Embryonic facial prominence (tissue), 1 donor: ENCODE data around the gene PRIM2.
"Not testable (repeated sequence)": the region's sequence is repeated elsewhere in the genome, so short reads cannot be mapped to it uniquely, and the experiment has no call there.

Experiments used
- DNase-seq: peaks from one replicate; pipeline ENCODE4 v3.0.0-alpha.2; 2016; ENCODE audit errors: extremely low spot score

Gene PRIM2

GRCh38 chr6:57308755-57309154 lies 8.7 kb upstream of the PRIM2 start:
- DNase-seq: not testable (repeated sequence)

DNA sequence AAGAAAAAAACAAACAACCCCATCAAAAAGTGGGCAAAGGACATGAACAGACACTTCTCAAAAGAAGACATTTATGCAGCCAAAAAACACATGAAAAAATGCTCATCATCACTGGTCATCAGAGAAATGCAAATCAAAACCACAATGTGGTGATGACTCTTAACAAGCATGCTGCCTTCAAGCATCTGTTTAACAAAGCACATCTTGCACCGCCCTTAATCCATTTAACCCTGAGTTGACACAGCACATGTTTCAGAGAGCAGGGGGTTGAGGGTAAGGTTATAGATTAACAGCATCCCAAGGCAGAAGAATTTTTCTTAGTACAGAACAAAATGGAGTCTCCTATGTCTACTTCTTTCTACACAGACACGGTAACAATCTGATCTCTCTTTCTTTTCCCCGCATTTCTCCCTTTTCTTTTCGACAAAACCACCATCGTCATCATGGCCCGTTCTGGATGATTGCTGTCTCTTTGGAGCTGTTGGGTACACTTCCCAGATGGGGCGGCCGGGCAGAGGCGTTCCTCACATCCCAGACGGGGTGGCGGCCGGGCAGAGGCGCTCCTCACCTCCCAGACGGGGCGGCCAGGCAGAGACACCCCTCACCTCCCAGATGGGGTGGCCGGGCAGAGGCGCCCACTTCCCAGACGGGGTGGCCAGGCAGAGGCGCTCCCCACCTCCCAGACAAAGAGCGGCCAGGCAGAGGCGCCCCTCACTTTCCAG lies 7.2 kb upstream of the PRIM2 start:
- DNase-seq: not testable (repeated sequence)

- no peak for DNase-seq
Measured at GRCh38 chr6:57310817-57311157, 6.6 kb upstream of the PRIM2 start.

GRCh38 chr6:57311300-57312003 lies 6.0 kb upstream of the PRIM2 start:
- DNase-seq: not testable (repeated sequence)

DNA sequence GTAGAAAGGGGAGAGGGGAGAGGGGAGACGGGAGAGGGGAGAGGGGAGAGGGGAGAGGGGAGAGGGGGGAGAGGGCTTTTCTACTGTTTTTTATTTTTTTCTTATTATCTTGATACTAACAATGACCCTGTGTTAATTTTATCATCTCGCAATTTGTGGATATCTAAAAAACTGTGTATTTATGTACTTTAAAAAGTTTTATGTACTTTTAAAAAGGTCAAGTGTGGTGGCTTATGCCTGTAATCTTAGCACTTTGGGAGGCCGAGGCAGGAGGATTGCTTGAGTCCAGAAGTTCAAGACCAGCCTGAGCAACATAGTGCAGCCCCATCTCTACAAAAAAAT lies 5.5 kb upstream of the PRIM2 start:
- no peak for DNase-seq

GRCh38 chr6:57313009-57313408 lies 4.4 kb upstream of the PRIM2 start:
- DNase-seq: no peak

DNA sequence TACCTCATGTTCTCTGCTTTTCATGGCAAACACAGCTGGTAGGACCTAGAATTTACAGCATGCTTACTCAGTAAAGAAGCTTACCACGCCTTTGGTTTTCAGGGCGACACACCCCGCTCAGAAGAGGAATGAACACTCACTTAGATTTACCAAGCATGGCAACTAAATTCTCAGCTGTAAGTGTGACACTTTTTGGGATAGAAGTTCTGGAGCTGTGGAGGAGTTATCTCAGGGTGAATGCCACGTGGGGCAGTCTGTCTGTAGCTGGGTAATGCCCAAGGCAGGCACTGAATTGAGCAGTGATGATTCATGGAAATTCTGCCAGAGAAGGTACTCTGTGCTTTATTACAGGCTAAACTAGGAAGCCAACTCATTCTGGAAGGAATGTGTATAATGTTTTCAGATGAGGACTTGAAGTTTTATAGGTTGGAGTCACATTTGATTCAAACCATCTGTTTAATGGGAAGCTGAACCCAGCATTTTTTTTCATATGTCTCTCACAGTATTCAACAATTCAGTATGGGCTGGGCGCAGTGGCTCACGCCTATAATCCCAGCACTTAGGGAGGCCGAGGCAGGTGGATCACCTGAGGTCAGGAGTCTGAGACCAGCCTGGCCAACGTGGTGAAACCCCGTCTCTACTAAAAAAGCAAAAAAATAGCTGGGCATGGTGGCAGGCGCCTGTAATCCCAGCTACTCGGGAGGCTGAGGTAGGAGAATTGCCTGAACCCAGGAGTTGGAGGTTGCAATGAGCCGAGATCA lies 3.5 kb upstream of the PRIM2 start:
- DNase-seq: no peak

DNA sequence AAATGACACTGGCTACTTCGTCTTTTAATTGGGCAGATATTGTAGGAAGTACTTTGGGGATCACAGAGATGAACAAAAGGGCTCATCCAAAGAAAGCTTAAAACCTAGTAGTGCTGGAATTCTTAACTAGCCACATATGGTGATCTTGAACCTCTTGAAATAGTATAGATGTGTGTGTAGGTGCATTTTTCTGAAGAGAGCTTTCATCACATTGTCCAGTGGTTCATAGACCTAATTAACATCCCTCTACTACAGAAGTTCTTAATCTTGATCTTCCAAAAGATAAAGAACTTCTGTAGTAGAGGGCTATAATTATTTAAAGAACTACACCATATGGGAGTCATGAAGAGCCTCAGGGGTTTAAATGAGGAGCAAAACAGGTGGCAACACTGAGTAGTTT lies 2.3 kb upstream of the PRIM2 start:
- DNase-seq: no peak

- DNase-seq: no peak
Measured at GRCh38 chr6:57315851-57316250, 1.6 kb upstream of the PRIM2 start.

- peak; percentile 85 for DNase-seq
Measured at GRCh38 chr6:57316581-57317059, 810 bp upstream of the PRIM2 start.

- DNase-seq: no peak
Measured at GRCh38 chr6:57324538-57324937, 7.1 kb downstream of the PRIM2 start.

DNA sequence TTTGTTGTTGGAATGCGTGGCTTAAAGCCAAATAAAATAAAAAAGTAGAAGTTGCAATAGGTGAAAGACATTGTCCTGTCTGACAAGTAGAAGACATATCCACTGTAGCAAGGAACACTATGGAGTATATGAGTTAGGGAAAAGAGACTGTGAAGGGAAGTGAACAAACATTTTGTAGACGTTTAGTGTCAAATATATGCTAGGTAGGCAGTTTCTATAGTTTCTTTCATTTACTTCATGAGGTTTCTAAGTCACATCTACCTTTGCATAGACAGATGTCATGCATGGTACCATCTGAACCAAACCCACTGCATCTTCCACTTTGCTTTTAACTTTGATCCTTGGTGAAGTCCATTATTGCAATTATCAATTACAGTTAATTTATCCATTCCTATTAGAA lies 9.9 kb downstream of the PRIM2 start:
- no peak for DNase-seq

DNA sequence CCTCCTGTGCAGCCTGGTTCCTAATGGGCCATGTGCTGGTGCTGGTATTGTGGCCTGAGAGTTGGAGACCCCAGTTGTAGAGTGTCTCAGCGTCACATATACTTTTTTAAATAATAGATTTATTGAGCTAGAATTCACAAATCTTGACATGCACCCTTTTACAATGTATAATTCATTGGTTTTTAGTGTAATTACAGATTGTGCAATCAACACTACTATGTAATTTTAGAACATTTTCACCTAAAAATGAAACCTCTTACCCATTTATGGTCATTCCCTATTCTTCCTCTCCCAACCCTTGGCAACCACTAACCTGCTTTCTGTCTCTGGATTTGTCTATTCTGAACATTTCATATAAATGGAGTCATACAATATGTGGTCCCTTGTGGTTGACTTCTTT lies 10.6 kb downstream of the PRIM2 start:
- DNase-seq: no peak

GRCh38 chr6:57329933-57330332 lies 12.5 kb downstream of the PRIM2 start:
- DNase-seq: no peak

GRCh38 chr6:57342148-57342669 lies 24.8 kb downstream of the PRIM2 start:
- no peak for DNase-seq

- DNase-seq: not testable (repeated sequence)
Measured at GRCh38 chr6:57343342-57343741, 25.9 kb downstream of the PRIM2 start.

- not testable (repeated sequence) for DNase-seq
Measured at GRCh38 chr6:57346715-57347114, 29.3 kb downstream of the PRIM2 start.

DNA sequence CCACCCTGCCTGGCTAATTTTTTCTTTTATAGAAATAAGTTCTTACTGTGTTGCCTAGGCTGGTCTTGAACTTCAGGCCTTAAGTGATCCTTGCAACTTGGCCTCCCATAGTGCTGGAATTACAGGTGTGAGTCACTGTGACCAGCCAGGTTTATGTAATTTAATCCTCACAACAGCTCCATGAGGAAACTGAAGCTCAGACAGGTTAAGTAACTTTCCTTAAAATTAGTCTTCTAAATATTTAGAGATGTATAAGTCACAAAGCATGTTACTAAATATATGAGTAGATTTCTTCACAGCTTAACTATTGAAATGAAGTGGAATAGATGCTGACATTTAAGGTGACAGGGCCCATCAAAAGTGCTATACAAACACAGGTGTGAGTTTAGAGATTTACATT lies 30.2 kb downstream of the PRIM2 start:
- DNase-seq: not testable (repeated sequence)

DNA sequence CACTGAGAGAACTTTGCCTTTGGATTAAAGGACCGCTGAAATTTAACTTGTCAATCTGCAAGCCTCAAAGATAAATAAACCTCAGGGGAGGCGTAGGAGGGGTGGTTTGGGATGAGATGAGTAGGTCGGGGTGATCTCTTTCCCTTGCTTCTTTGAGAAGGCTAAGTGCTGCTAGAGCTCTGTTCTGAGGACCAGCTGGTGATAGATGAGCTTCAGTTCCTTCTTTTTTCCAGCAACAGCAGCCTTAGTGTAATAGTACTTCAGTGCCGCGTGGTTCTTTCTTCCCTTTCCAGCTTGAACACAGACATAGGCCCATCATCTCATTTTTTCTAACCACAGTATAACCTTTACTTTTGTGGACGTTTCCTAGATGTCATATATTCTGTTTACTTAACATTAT lies 33.0 kb downstream of the PRIM2 start:
- not testable (repeated sequence) for DNase-seq

GRCh38 chr6:57352596-57352995 lies 35.2 kb downstream of the PRIM2 start:
- not testable (repeated sequence) for DNase-seq

DNA sequence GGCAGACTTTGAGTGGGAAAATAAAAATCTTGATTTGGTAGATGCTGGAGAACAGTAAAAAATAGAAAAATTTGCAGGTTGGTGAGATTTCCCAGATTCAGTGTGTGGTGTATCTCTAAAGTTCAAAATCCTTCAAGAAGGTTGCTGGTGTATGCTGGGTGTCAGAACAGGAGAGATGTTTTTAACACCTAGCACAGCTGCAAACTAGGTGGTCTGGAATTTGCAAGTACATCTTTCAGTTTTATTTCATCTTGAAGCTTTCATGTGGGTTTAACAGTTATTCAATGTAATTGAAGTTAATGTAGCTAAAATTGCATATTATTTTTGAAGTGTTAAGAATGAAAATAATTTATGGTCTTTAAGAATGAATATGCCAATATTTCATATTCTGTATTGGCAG lies 40.9 kb downstream of the PRIM2 start:
- not testable (repeated sequence) for DNase-seq

- DNase-seq: not testable (repeated sequence)
Measured at GRCh38 chr6:57359766-57360165, 42.3 kb downstream of the PRIM2 start.
